ENCODE measurements around the gene WNK2.

WNK2 gene

DNA sequence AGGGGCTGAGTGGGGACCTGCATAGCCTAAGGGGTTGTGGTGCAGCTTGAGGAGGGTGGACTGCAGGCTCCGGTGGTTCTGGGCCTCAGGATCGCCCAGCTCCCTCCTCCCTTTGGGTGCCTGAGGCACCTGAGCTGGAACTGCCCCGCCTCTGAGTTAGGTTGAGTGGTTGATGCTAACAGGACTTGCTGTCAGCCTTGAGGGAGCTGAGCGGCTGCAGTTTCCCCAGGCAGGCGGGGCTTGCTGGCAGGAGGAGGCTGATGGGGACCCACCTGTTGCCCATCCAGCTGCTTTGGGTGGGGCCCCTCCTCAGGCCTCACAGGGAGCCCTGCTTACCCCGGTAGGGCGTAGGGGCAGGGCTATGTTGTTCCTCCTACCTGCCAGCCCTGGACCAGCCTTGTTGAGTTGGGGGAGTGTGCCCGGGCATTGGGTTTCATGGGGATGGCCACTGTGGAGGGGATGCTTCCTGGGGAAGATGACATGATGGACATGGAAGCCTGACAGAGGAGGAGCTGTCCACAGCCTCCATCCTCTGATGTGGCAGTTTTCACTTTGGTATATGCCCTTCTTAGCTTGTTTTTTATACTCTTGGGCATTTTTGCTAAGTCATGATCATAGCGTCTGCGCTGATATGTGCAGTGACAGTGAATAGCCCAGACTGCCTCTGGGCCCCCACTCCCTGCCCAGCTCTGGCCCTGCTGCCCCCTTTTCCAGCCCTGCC lies 14.3 kb downstream of the WNK2 start:
- no peak for DNase-seq (ENCODE audit: extremely low read depth in 1 of 2, low read depth in 1 of 2)

- DNase-seq (ENCODE audit: extremely low read depth in 1 of 2, low read depth in 1 of 2) = no peak
Measured at GRCh38 chr9:93198838-93199625, 15.1 kb downstream of the WNK2 start.

DNA sequence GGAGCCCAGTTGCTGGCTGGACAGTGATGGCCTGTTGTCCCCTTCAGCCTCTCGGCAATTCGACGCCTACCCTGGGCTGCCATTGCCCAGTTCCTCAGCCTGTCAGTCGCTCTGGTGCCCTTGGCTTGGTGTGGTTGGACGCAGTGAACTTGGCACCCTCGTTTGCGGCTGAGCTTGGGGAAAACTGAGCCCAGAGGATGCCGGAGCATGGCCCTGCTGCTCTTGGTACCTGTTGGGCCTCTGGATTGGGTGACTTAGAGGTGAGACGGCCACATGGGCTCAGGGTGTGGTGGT lies 16.5 kb downstream of the WNK2 start:
- no peak for DNase-seq (ENCODE audit: extremely low read depth in 1 of 2, low read depth in 1 of 2)

DNA sequence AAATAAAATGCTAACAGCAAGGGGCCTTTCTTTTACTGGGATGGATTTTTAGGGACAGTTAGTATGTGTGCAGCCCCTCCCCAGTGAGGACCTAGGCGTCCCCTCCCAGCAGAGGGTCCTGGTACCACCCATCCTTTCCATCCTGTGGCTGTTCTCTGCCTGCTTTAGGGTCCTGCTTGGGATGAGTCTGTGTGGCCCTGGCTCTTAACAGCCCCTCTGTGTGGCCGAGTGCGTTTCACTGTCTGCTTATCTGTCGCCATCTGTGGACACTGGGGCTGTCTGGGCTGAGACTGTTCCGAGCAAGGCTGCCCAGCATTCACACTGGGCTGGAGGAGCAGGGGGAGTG lies 17.0 kb downstream of the WNK2 start:
- no peak for DNase-seq (ENCODE audit: extremely low read depth in 1 of 2, low read depth in 1 of 2)

DNA sequence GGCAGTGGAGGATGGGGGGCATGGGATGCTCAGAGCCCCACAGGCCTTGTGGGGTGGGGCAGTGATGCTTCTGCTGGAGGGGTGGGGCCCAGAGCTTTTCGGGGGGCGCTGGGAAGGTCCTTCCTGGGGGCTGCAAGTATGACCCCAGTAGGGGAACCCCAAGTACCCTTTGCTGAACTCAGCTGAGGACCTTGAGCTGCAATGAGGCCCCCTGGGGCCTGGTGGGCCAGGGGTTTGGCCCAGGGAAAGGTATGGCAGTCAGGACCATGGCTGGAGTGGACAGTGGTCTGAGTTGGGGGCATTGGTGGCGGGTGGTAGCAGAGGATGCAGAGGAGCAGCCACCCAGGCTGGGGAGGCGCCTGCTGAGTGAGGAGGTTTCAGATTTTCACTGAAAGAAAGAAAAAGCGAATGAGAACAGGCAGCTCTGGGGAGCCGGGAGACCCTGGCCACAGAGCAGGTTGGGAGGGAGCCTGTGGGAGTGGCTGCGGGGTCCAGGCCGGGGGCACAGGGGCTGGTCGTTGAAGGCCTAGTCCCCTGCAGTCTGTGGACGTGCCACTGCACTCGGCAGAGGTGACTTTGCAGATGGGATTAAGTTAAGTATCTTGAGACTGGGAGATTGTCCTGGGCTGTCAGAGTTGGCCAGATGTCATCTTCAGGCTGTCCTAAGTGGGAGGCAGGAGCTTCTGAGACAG lies 19.2 kb downstream of the WNK2 start:
- DNase-seq (ENCODE audit: extremely low read depth in 1 of 2, low read depth in 1 of 2) = no peak

DNA sequence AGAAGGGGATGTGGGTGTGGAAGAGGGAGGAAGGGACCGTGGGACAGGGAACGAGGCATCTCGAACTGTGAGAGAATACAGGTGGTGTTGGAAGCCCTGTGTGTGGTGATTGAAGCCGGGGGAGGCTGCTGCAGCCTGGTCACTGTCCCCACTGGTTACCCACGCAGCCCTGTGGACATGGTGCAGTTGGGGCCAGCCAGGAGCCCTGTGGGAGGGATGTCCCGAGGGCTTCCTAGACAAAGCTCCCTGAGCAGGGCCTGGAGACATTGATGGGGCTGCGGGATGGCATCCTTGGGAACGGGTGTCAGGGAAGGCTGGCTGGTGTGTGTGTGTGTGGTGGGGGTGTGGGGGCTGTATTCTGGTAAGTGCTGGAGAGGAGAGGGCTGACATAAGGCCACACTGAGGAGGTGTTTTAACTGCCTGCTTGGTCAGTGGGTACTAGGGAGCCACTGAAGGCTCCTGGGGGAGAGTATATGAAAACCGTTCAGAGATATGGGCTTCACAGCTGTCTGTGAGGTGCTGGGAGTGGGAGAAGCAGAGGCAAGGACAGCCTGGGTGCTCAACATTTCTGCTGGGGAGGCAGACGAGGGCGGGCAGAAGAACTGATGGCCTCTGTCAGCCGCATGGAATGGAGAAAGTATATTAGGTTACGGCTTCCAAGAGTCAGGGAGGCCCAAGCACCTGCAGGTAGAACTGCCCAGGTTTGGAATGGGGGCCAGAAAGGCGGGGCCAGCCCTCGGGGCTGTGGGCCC lies 20.0 kb downstream of the WNK2 start:
- DNase-seq (ENCODE audit: extremely low read depth in 1 of 2, low read depth in 1 of 2) = no peak

- no peak for DNase-seq (ENCODE audit: extremely low read depth in 1 of 2, low read depth in 1 of 2)
Measured at GRCh38 chr9:93204470-93205043, 20.6 kb downstream of the WNK2 start.

GRCh38 chr9:93205045-93205768 lies 21.3 kb downstream of the WNK2 start:
- DNase-seq (ENCODE audit: extremely low read depth in 1 of 2, low read depth in 1 of 2) = no peak

DNA sequence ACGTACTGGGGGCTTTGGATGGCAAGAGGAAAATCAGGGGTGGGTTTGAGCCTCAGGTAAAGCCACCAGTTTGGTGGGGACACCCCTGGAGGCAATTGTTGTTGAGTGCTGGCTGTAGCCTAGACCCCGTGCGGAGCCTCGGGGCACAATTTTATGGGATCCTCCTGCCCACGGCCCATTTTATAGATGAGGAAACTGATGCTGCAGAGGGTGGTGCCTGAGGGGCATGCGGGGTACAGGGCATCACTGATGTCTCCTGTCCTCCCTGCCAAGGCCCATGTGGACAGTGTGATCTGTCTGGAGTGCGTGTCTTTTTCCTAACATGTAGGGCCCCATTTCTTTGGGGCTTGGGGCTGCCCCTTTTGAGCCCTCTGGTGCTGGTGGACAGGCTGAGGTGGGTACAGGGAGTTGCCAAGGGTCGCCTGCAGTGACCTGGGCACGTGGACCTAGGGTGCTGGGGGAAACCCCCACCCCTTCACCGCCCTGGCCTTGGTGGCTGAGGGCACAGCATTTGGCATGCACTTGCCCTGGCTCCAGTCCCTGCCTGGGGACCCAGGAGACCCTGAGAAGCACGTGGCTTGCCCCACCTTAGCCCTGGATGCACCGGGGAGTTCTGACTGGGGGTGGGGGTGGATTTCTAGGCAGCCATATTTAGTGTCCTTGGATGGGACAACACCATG lies 22.1 kb downstream of the WNK2 start:
- DNase-seq (ENCODE audit: extremely low read depth in 1 of 2, low read depth in 1 of 2) = no peak

DNA sequence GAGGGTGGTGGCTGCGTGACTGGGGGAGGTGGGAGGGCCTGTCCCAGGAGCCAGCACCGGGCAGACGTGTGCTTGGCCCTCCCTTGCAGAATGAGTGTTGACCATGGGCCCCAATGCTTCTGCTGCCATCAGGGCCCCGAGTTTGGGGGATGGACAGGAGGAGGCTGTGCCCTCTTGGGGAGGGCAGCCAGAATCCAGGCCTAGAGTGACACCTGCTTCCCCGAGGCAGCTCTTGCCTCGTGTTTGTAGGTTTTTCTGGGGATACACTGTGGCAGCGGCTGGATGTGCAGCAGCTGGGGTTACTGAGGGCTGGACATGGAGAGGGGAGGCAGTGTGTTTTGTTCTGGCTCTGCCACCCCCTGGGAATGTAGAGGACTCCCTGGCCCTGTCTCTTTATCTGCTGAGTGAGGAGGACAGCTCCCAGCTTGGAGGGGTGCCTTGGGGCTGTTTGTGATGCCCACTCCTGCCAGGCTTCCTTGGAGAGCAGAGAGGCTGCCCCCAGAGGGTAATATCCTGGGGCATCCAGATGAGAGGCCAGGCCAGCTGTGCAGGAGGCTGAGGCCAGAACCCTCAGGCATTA lies 22.7 kb downstream of the WNK2 start:
- no peak for DNase-seq (ENCODE audit: extremely low read depth in 1 of 2, low read depth in 1 of 2)

- no peak for DNase-seq (ENCODE audit: extremely low read depth in 1 of 2, low read depth in 1 of 2)
Measured at GRCh38 chr9:93207326-93207814, 23.4 kb downstream of the WNK2 start.

- DNase-seq (ENCODE audit: extremely low read depth in 1 of 2, low read depth in 1 of 2) = no peak
Measured at GRCh38 chr9:93207860-93208734, 24.2 kb downstream of the WNK2 start.

GRCh38 chr9:93209097-93209496 lies 25.2 kb downstream of the WNK2 start:
- DNase-seq (ENCODE audit: extremely low read depth in 1 of 2, low read depth in 1 of 2) = no peak

- DNase-seq (ENCODE audit: extremely low read depth in 1 of 2, low read depth in 1 of 2) = no peak
Measured at GRCh38 chr9:93209576-93210323, 25.8 kb downstream of the WNK2 start.

DNA sequence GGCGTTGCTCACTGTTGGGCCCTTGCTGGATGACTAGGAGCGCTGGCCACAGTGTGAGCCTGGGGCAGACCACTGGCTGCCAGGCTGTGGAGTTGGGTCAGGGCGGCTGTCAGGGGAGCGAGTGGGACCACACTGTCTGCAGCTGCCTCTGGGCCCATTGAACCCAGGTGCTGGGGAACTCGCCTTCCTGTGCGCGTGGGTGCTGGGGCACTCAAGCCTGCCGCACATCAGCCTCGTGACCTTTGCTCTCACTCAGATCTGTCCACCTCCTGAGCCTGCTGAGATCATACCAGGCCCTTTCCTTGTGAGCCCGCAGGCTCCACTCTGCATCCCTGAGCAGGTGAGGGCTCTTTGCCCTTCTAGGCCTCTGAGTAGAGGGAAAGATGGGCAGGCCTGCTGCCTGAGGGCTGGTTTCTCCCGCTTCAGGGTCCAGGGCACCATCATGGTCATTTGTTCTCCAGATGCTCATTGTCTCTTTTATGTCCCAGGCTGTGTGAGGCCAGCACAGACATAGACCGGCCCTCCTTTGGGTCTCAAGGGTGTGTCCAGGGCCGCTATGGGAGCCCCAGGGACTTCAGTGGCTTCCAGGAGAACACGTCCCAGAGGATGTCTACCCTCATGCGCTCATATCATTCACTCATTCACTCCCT lies 26.5 kb downstream of the WNK2 start:
- no peak for DNase-seq (ENCODE audit: extremely low read depth in 1 of 2, low read depth in 1 of 2)

DNA sequence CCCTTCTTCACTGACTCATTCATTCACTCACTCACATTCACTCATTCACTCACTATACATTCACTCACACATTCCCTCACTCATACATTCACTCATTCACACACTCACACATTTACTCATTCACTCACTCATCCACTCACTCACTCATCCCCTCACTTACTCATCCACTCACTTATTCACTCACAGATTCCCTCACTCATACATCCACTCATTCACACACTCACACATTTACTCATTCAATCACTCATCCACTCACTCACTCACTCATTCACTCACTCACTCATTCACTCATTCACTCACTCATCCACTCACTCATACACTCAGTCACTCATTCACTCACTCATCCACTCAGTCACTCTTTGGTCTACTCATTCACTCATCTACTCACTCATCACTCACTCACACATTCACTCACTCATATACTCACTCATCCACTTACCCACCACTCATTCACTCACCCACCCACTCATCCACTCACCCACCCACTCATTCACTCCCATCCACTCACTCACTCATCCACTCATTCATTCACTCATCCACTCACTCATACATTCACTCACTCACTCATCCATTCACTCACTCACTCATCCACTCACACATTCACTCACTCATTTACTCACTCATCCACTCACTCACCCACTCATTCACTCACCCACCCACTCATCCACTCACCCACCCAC lies 27.2 kb downstream of the WNK2 start:
- no peak for DNase-seq (ENCODE audit: extremely low read depth in 1 of 2, low read depth in 1 of 2)

DNA sequence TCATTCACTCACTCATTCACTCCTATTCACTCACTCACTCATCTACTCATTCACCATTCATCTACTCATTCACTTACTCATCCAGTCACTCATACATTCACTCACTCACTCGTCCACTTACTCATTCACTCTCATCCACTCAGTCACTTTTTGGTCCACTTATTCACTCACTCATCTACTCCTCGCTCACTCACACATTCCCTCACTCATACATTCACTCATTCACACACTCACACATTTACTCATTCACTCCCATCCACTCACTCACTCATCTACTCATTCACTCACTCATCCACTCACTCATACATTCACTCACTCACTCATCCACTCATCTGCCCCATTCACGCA lies 27.7 kb downstream of the WNK2 start:
- no peak for DNase-seq (ENCODE audit: extremely low read depth in 1 of 2, low read depth in 1 of 2)

Data from activated CD8-positive, alpha-beta memory T cell treated with anti-CD3 and anti-CD28 coated beads for 1 hour (primary cell).